OCI-LY3 (cell line): ENCODE results near the gene DNASE1L3.

Experiments used
- CTCF ChIP-seq: fragments of 200-600, 300-600 bp; sonication (generic); IDR thresholded peaks from 2 replicates; pipeline ENCODE4 v1.5.1; 2014; ENCODE audit warnings: antibody characterized with exemption, low read length, low read depth
- EZH2phosphoT487 ChIP-seq: fragments of 200-600 bp; shearing (Covaris generic); IDR thresholded peaks from 2 replicates; pipeline ENCODE4 v1.6.1; 2018; ENCODE audit warnings: antibody characterized with exemption, mixed run types, low read depth

- TF ChIP-seq CTCF, result no peak
- no peak for TF ChIP-seq EZH2phosphoT487
Observed at GRCh38 chr3:58176185-58176530, 34.6 kb downstream of the DNASE1L3 start.
